IMR-90 (cell line): ENCODE results near the gene C12orf57.

Source experiments
- CEBPB ChIP-seq: IDR thresholded peaks from 2 replicates; pipeline ENCODE4 v1.6.1; 2012; ENCODE audit warnings: low read depth, low read length, improper control_type of control experiment
- CTCF ChIP-seq: conservative IDR thresholded peaks from 2 replicates; pipeline ENCODE4 v1.5.1; 2012; ENCODE audit warnings: mild to moderate bottlenecking, low read depth, low read length, improper control_type of control experiment
- MAFK ChIP-seq: IDR thresholded peaks from 2 replicates; pipeline ENCODE4 v1.6.1; 2012; ENCODE audit warnings: low read depth, low read length, improper control_type of control experiment
- NFE2L2 ChIP-seq: fragments of 150-350 bp; IDR thresholded peaks from 2 replicates; pipeline ENCODE4 v1.6.1; 2016; ENCODE audit warnings: low read depth, mild to moderate bottlenecking, low read length
- POLR2A ChIP-seq: IDR thresholded peaks from 2 replicates; pipeline ENCODE4 v1.6.1; 2012; ENCODE audit warnings: mild to moderate bottlenecking, low read depth, low read length
- RAD21 ChIP-seq: IDR thresholded peaks from 2 replicates; pipeline ENCODE4 v1.6.1; 2012; ENCODE audit warnings: low read length, improper control_type of control experiment
- RFX5 ChIP-seq: IDR thresholded peaks from 2 replicates; pipeline ENCODE4 v1.8.0; 2012; ENCODE audit warnings: low read depth, mild to moderate bottlenecking, low read length, moderate library complexity

GRCh38 chr12:6938353-6939190 lies 5.2 kb upstream of the C12orf57 start:
- TF ChIP-seq POLR2A = peak; percentile 1; the same call in 1 of the 2 replicates
- no peak for TF ChIP-seq RAD21
- no peak for TF ChIP-seq CTCF
- TF ChIP-seq NFE2L2 = no peak
- no peak for TF ChIP-seq MAFK
- no peak for TF ChIP-seq RFX5
- no peak for TF ChIP-seq CEBPB
